K562 (cell line): ENCODE data around the gene SLC25A48.

Source experiments
- GATAD2A ChIP-seq: fragments of 450-650 bp; IDR thresholded peaks from 2 replicates; pipeline ENCODE4 v1.6.1; 2017
- PHB ChIP-seq: fragments of 250-450 bp; sonication (Bioruptor Pico); IDR thresholded peaks from 2 replicates; pipeline ENCODE4 v1.5.0; 2021

- TF ChIP-seq GATAD2A (no peak), PHB (CRISPR knock-in tag) (no peak)
Observed at GRCh38 chr5:135850671-135851070, 16.2 kb downstream of the SLC25A48 start.
